HepG2 (cell line): ENCODE measurements around the gene ZDHHC18. TPM values are rescaled to one million over a fixed set of nuclear protein-coding genes. Genes with fewer than 3 reads are reported as not detected.

Experiments used
- AGO1 ChIP-seq: fragments of 200-400 bp; formaldehyde crosslinking; IDR thresholded peaks from 2 replicates; pipeline ENCODE4 v1.6.1; 2017; ENCODE audit warnings: mild to moderate bottlenecking, low read depth, low read length, moderate library complexity; ENCODE audit not compliant: poor library complexity, severe bottlenecking
- ASH2L ChIP-seq: fragments of 300-600, 200-600 bp; sonication (generic); IDR thresholded peaks from 2 replicates; pipeline ENCODE4 v1.7.0; 2017; ENCODE audit warnings: low read depth, mild to moderate bottlenecking, moderate library complexity, mixed read lengths, low read length; ENCODE audit not compliant: insufficient read length
- CCDC6 ChIP-seq: sonication (generic); formaldehyde crosslinking; IDR thresholded peaks from 2 replicates; pipeline ENCODE4 v1.8.1; 2022; ENCODE audit warnings: mild to moderate bottlenecking, missing genetic modification reagents, moderate library complexity
- CEBPZ ChIP-seq: IDR thresholded peaks from 2 replicates; pipeline ENCODE4 v1.6.1; 2012; ENCODE audit warnings: low read length, improper control_type of control experiment
- CREM ChIP-seq, 2 experiments: sonication (generic) in 1 of 2; formaldehyde crosslinking in 1 of 2; IDR thresholded peaks; 2 replicates each; pipeline versions ENCODE4 v1.4.0 to v1.6.1; 2016 to 2020; ENCODE audit warnings: antibody characterized with exemption in 1 of 2, mild to moderate bottlenecking in 1 of 2, missing genetic modification reagents in 1 of 2
- EEA1 ChIP-seq: sonication (generic); formaldehyde crosslinking; IDR thresholded peaks from 2 replicates; pipeline ENCODE4 v1.5.1; 2020; ENCODE audit warnings: mild to moderate bottlenecking, missing genetic modification reagents, borderline replicate concordance
- KAT8 ChIP-seq: IDR thresholded peaks from 2 replicates; pipeline ENCODE4 v1.6.1; 2016; ENCODE audit warnings: missing genetic modification reagents, missing compliant biosample characterization
- MED13 ChIP-seq: sonication (generic); formaldehyde crosslinking; IDR thresholded peaks from 2 replicates; pipeline ENCODE4 v1.5.0; 2020; ENCODE audit warnings: missing genetic modification reagents
- PTBP1 ChIP-seq: fragments of 200-400 bp; formaldehyde crosslinking; IDR thresholded peaks from 2 replicates; pipeline ENCODE4 v1.6.1; 2018; ENCODE audit warnings: low read length, low read depth; ENCODE audit not compliant: poor library complexity, severe bottlenecking
- ZNF333 ChIP-seq: sonication (generic); formaldehyde crosslinking; IDR thresholded peaks from 2 replicates; pipeline ENCODE4 v1.4.0; 2020; ENCODE audit warnings: mild to moderate bottlenecking, missing genetic modification reagents, borderline replicate concordance
- ZNF414 ChIP-seq: sonication (generic); formaldehyde crosslinking; IDR thresholded peaks from 2 replicates; pipeline ENCODE4 v1.5.0; 2020; ENCODE audit warnings: missing genetic modification reagents
- ZNF598 ChIP-seq: sonication (generic); formaldehyde crosslinking; IDR thresholded peaks from 2 replicates; pipeline ENCODE4 v1.5.1; 2020; ENCODE audit warnings: mild to moderate bottlenecking, missing genetic modification reagents, borderline replicate concordance
- ZNF670 ChIP-seq: sonication (generic); formaldehyde crosslinking; IDR thresholded peaks from 2 replicates; pipeline ENCODE4 v1.8.0; 2022; ENCODE audit warnings: mild to moderate bottlenecking, missing genetic modification reagents, borderline replicate concordance
- ZNF7 ChIP-seq: IDR thresholded peaks from 2 replicates; pipeline ENCODE4 v1.6.1; 2016; ENCODE audit warnings: missing biosample characterization, missing genetic modification reagents
- ZNF704 ChIP-seq: sonication (generic); formaldehyde crosslinking; IDR thresholded peaks from 2 replicates; pipeline ENCODE4 v1.8.1; 2023; ENCODE audit warnings: mild to moderate bottlenecking, inconsistent platforms, moderate library complexity, missing genetic modification reagents, borderline replicate concordance
- ZNF766 ChIP-seq: sonication (generic); formaldehyde crosslinking; IDR thresholded peaks from 2 replicates; pipeline ENCODE4 v1.5.0; 2020; ENCODE audit warnings: missing genetic modification reagents, borderline replicate concordance
- ZNF777 ChIP-seq: sonication (generic); formaldehyde crosslinking; IDR thresholded peaks from 2 replicates; pipeline ENCODE4 v1.4.0; 2020; ENCODE audit warnings: missing genetic modification reagents
- ZNF792 ChIP-seq: IDR thresholded peaks from 2 replicates; pipeline ENCODE4 v1.6.1; 2016
- ZNF850 ChIP-seq: sonication (generic); formaldehyde crosslinking; conservative IDR thresholded peaks from 2 replicates; pipeline ENCODE4 v1.9.0; 2021; ENCODE audit warnings: mild to moderate bottlenecking, missing genetic modification reagents
- ZNF883 ChIP-seq: sonication (generic); formaldehyde crosslinking; IDR thresholded peaks from 2 replicates; pipeline ENCODE4 v1.5.1; 2020; ENCODE audit warnings: mild to moderate bottlenecking, missing genetic modification reagents; ENCODE audit errors: not compliant biosample characterization
- ZXDC ChIP-seq: sonication (generic); formaldehyde crosslinking; IDR thresholded peaks from 2 replicates; pipeline ENCODE4 v1.5.0; 2020; ENCODE audit warnings: mild to moderate bottlenecking, missing genetic modification reagents
- polyA plus RNA-seq, 8 experiments: library from polyadenylated mRNA; depleted of rRNA in 3 of 8; stranded (reverse) in 7 of 8; unstranded in 1 of 8; fragments of >200 nt; fragmentation: Illumina TruSeq in 4 of 8; extraction: Trizol in 4 of 8; gene quantifications; 2 replicates each; pipeline versions ENCODE4 v1.2.1 to v1.2.3, GENCODE V29; 2011 to 2016; ENCODE audit warnings: low read depth in 4 of 8, missing spikeins in 1 of 8, mixed read lengths in 1 of 8; ENCODE audit not compliant: insufficient read depth in 1 of 8
- total RNA-seq, 5 experiments: library from RNA; depleted of rRNA; stranded (reverse); fragments of >200 nt; fragmentation: Illumina TruSeq; extraction: Trizol; gene quantifications; 2 replicates each; pipeline ENCODE4 v1.2.3, GENCODE V29; 2016; ENCODE audit warnings: low read depth in 1 of 5

The ZDHHC18 gene
- total and polyA plus RNA-seq, 2 of the 13 experiments (the other 11 are each of a cell fraction or from before 2014, with no cell fraction given), result 13.2 to 35.3 TPM

- 0 out of 2 replicates have a peak, but pooled peaks have one; percentile 26 for TF ChIP-seq ZNF598 (CRISPR knock-in tag)
- peak; percentile 72; the same call in 1 of the 2 replicates for TF ChIP-seq CCDC6 (CRISPR knock-in tag)
- peak; percentile 90 for TF ChIP-seq ZNF766 (CRISPR knock-in tag)
- peak; percentile 45 for TF ChIP-seq ASH2L
- TF ChIP-seq KAT8 (CRISPR knock-in tag), result peak; percentile 52
- no peak for TF ChIP-seq MED13 (CRISPR knock-in tag)
- TF ChIP-seq ZNF333, result no peak
- peak; percentile 55; the same call in 1 of the 2 replicates for TF ChIP-seq ZNF792 (CRISPR knock-in tag)
- no peak for TF ChIP-seq CEBPZ
- TF ChIP-seq ZNF414 (CRISPR knock-in tag), result no peak
- no peak for TF ChIP-seq PTBP1
- TF ChIP-seq ZNF777, result peak; percentile 52
- peak; percentile 34 for TF ChIP-seq AGO1
- no peak; the same call in 1 of the 2 replicates for TF ChIP-seq CREM (IDR thresholded peaks at IDR 0.05)
- TF ChIP-seq CREM (CRISPR knock-in tag; IDR thresholded peaks at IDR 0.05), result no peak
- TF ChIP-seq ZXDC, result no peak
- no peak for TF ChIP-seq ZNF7 (CRISPR knock-in tag)
- TF ChIP-seq ZNF850 (CRISPR knock-in tag), result no peak
- TF ChIP-seq ZNF883, result peak; percentile 62
- peak; percentile 27; the same call in 1 of the 2 replicates for TF ChIP-seq EEA1 (CRISPR knock-in tag)
- no peak for TF ChIP-seq ZNF704 (CRISPR knock-in tag)
- no peak for TF ChIP-seq ZNF670
Observed at GRCh38 chr1:26864610-26865480, 38.4 kb downstream of the ZDHHC18 start (continued).
